HCT116 (cell line): ENCODE measurements around the gene DOCK2. TPM values are rescaled to one million over a fixed set of nuclear protein-coding genes. Genes with fewer than 3 reads are reported as not detected.

Source experiments
- ATAC-seq: fragments of 200-7000 bp; cut with Tn5 transposase; 2 replicates; pipeline ENCODE4 v1.9.1; 2020; ENCODE audit warnings: mild to moderate bottlenecking, moderate library complexity
- BruUV-seq: library from RNA; stranded (reverse); fragments of 400-500 nt; replicated peaks from 2 replicates; lab custom pipeline; 2021; lab: Mats Ljungman, UMichigan
- CTCF ChIA-PET: fragments of 300-600 bp; sonication (Branson Sonifier 250); formaldehyde crosslinking; loops from one replicate; lab custom pipeline; 2021; ENCODE audit warnings: antibody characterized with exemption; lab: Charles Lee
- POLR2A ChIA-PET: fragments of 300-600, 350-600 bp; sonication (Branson Sonifier 250); formaldehyde crosslinking; loops from one replicate; lab custom pipeline; 2021; ENCODE audit warnings: antibody characterized with exemption; lab: Charles Lee
- RAD21 ChIA-PET, 2 experiments: fragments of 300-600 bp; sonication (Branson Sonifier 250); formaldehyde crosslinking; loops; one replicate each; lab custom pipeline; 2023; ENCODE audit warnings: low total read pairs in 2 of 2; ENCODE audit not compliant: uncharacterized antibody in 2 of 2, unreplicated experiment in 2 of 2, low non-redundant PET in 1 of 2; lab: Charles Lee
- DNase-seq: peaks from one replicate; pipeline ENCODE4 v3.0.0-alpha.2; 2010; ENCODE audit warnings: low read depth, low spot score
- H2AFZ ChIP-seq: fragments of 200-600 bp; shearing (Covaris generic), sonication (generic); 2 replicates; pipeline ENCODE4 v1.6.1; 2017; ENCODE audit warnings: low read depth, mixed run types, mixed read lengths, antibody characterized with exemption, low read length; ENCODE audit not compliant: poor library complexity, severe bottlenecking
- H3K27ac ChIP-seq: 2 replicates; pipeline ENCODE4 v1.5.1; 2012; ENCODE audit warnings: low read depth, low read length
- H3K27me3 ChIP-seq: fragments of 200-600 bp; sonication (generic); 2 replicates; pipeline ENCODE4 v1.6.1; 2016; ENCODE audit warnings: mixed run types, low read length, mixed read lengths; ENCODE audit not compliant: insufficient read depth
- H3K36me3 ChIP-seq, 2 experiments: fragments of 200-500 bp in 1 of 2; fragments of 200-600 bp in 1 of 2; sonication (Bioruptor generic) in 1 of 2; sonication (generic) in 1 of 2; 2 replicates each; pipeline versions ENCODE4 v1.5.1 to v1.6.1; 2014 to 2016; ENCODE audit warnings: low read length in 2 of 2, inconsistent platforms in 1 of 2, mixed read lengths in 1 of 2, mixed run types in 1 of 2; ENCODE audit not compliant: insufficient read depth in 2 of 2, control insufficient read depth in 1 of 2
- H3K4me1 ChIP-seq, 2 experiments: fragments of 200-600 bp in 1 of 2; sonication (generic) in 1 of 2; 2 replicates each; pipeline versions ENCODE4 v1.5.1 to v1.6.1; 2012 to 2017; ENCODE audit warnings: low read length in 2 of 2, inconsistent platforms in 1 of 2, mild to moderate bottlenecking in 1 of 2, mixed read lengths in 1 of 2, mixed run types in 1 of 2, moderate library complexity in 1 of 2; ENCODE audit not compliant: insufficient read depth in 2 of 2, control insufficient read depth in 1 of 2
- H3K4me2 ChIP-seq: fragments of 200-600 bp; sonication (generic); 2 replicates; pipeline ENCODE4 v1.6.1; 2017; ENCODE audit warnings: mixed run types, low read length, mixed read lengths
- H3K4me3 ChIP-seq, 2 experiments: fragments of 200-600 bp in 1 of 2; sonication (generic) in 1 of 2; replicated peaks in 1 of 2; 2 replicates each; pipeline ENCODE4 v1.5.1; 2011 to 2016; ENCODE audit warnings: low read length in 2 of 2, control low read depth in 1 of 2, low read depth in 1 of 2, mild to moderate bottlenecking in 1 of 2, mixed read lengths in 1 of 2, mixed run types in 1 of 2
- H3K79me2 ChIP-seq: fragments of 200-600 bp; sonication (generic); 2 replicates; pipeline ENCODE4 v1.6.1; 2017; ENCODE audit warnings: mild to moderate bottlenecking, mixed run types, low read length, moderate library complexity, mixed read lengths; ENCODE audit not compliant: insufficient read depth
- H3K9ac ChIP-seq: fragments of 200-600 bp; sonication (generic); 2 replicates; pipeline ENCODE4 v1.6.1; 2016; ENCODE audit warnings: low read length, mixed read lengths
- H3K9me2 ChIP-seq: fragments of 200-600 bp; sonication (generic), shearing (Covaris generic); 2 replicates; pipeline ENCODE4 v1.6.1; 2017; ENCODE audit warnings: mixed run types, mild to moderate bottlenecking, moderate library complexity; ENCODE audit not compliant: insufficient read depth
- H3K9me3 ChIP-seq, 2 experiments: fragments of 200-500 bp in 1 of 2; fragments of 200-600 bp in 1 of 2; sonication (Bioruptor generic) in 1 of 2; sonication (generic) in 1 of 2; 2 replicates each; pipeline ENCODE4 v1.6.1; 2014 to 2017; ENCODE audit warnings: low read length in 2 of 2, mixed read lengths in 2 of 2, inconsistent platforms in 1 of 2, low read depth in 1 of 2, mild to moderate bottlenecking in 1 of 2, mixed run types in 1 of 2, moderate library complexity in 1 of 2; ENCODE audit not compliant: control insufficient read depth in 1 of 2, insufficient read depth in 1 of 2
- H4K20me1 ChIP-seq: fragments of 200-600 bp; sonication (generic), shearing (Covaris generic); 2 replicates; pipeline ENCODE4 v1.6.1; 2017; ENCODE audit warnings: mixed run types, mild to moderate bottlenecking, moderate library complexity; ENCODE audit not compliant: insufficient read depth
- ATF3 ChIP-seq: IDR thresholded peaks from 2 replicates; pipeline ENCODE4 v1.6.1; 2012
- CEBPB ChIP-seq: IDR thresholded peaks from 2 replicates; pipeline ENCODE4 v1.6.1; 2012; ENCODE audit warnings: low read depth
- CTCF ChIP-seq, 3 experiments: fragments of 200-600 bp in 1 of 3; sonication (generic) in 1 of 3; IDR thresholded peaks in 2 of 3; conservative IDR thresholded peaks in 1 of 3; 2 replicates each; pipeline ENCODE4 v1.5.1; 2012 to 2017; ENCODE audit warnings: low read depth in 2 of 3, low read length in 2 of 3, antibody characterized with exemption in 1 of 3, borderline replicate concordance in 1 of 3, control low read depth in 1 of 3, mild to moderate bottlenecking in 1 of 3, mixed read lengths in 1 of 3, mixed run types in 1 of 3, moderate library complexity in 1 of 3; ENCODE audit not compliant: insufficient read depth in 1 of 3
- EGR1 ChIP-seq: IDR thresholded peaks from 2 replicates; pipeline ENCODE4 v1.6.1; 2012; ENCODE audit warnings: low read depth
- ELF1 ChIP-seq: IDR thresholded peaks from 2 replicates; pipeline ENCODE4 v1.6.1; 2012; ENCODE audit warnings: low read depth, borderline replicate concordance
- EZH2 ChIP-seq: fragments of 200-600 bp; sonication (generic); IDR thresholded peaks from 2 replicates; pipeline ENCODE4 v1.6.1; 2017; ENCODE audit warnings: antibody characterized with exemption, mixed run types
- EZH2phosphoT487 ChIP-seq: fragments of 200-600 bp; IDR thresholded peaks from 2 replicates; pipeline ENCODE4 v1.6.1; 2018; ENCODE audit warnings: antibody characterized with exemption, borderline replicate concordance
- JUND ChIP-seq: IDR thresholded peaks from 2 replicates; pipeline ENCODE4 v1.6.1; 2012
- POLR2A ChIP-seq: IDR thresholded peaks from 2 replicates; pipeline ENCODE4 v1.7.0; 2011; ENCODE audit warnings: borderline replicate concordance; ENCODE audit not compliant: insufficient read depth, insufficient read length; ENCODE audit errors: extremely low read depth
- POLR2AphosphoS5 ChIP-seq: IDR thresholded peaks from 2 replicates; pipeline ENCODE4 v1.6.1; 2011; ENCODE audit warnings: mild to moderate bottlenecking, low read depth, low read length, moderate library complexity
- RAD21 ChIP-seq: IDR thresholded peaks from 2 replicates; pipeline ENCODE4 v1.6.1; 2012; ENCODE audit warnings: low read depth, mild to moderate bottlenecking
- REST ChIP-seq: IDR thresholded peaks from 2 replicates; pipeline ENCODE4 v1.6.1; 2012; ENCODE audit warnings: low read depth
- SIN3A ChIP-seq: IDR thresholded peaks from 2 replicates; pipeline ENCODE4 v1.6.1; 2012; ENCODE audit warnings: low read depth
- SP1 ChIP-seq: IDR thresholded peaks from 2 replicates; pipeline ENCODE4 v1.6.1; 2012; ENCODE audit warnings: low read depth
- TCF7L2 ChIP-seq: IDR thresholded peaks from 2 replicates; pipeline ENCODE4 v1.7.0; 2011; ENCODE audit warnings: borderline replicate concordance, inconsistent platforms; ENCODE audit not compliant: insufficient read depth, insufficient read length; ENCODE audit errors: extremely low read depth
- YY1 ChIP-seq: IDR thresholded peaks from 2 replicates; pipeline ENCODE4 v1.6.1; 2011; ENCODE audit warnings: low read length, low read depth, moderate library complexity, mild to moderate bottlenecking; ENCODE audit not compliant: insufficient replicate concordance; ENCODE audit errors: extremely low read depth
- ZBTB33 ChIP-seq: IDR thresholded peaks from 2 replicates; pipeline ENCODE4 v1.6.1; 2011; ENCODE audit warnings: mild to moderate bottlenecking, low read length, moderate library complexity; ENCODE audit not compliant: insufficient replicate concordance; ENCODE audit errors: extremely low read depth
- ZFX ChIP-seq: fragments of 450-650 bp; IDR thresholded peaks from 2 replicates; pipeline ENCODE4 v1.6.1; 2017
- ZNF274 ChIP-seq: fragments of 200-500 bp; sonication (Bioruptor generic); IDR thresholded peaks from 2 replicates; pipeline ENCODE4 v1.6.1; 2014; ENCODE audit warnings: mild to moderate bottlenecking, low read depth, low read length, inconsistent platforms
- intact Hi-C: fragments of 100-400 bp; cut with micrococcal nuclease; formaldehyde crosslinking; loops from 2 replicates; pipeline ENCODE4 v1.10.0; 2022
- total RNA-seq: library from RNA; stranded (reverse); gene quantifications from one replicate; pipeline ENCODE4 v1.2.1, GENCODE V29; 2021; ENCODE audit not compliant: unreplicated experiment

DOCK2 gene
- total RNA-seq, 1 experiment from 2014 or later: 0.89 TPM

GRCh38 chr5:170046241-170046640 is 409.2 kb downstream of the DOCK2 start:
- Histone ChIP-seq H4K20me1 (no peaks in the 10 kb centered on the region), H2AFZ (no peak overlapping the region)
- intact Hi-C loops: no loop called here

More at GRCh38 chr5:170046241-170046640, 409.2 kb downstream of the DOCK2 start:
- Histone ChIP-seq H3K79me2 (no peaks in the 10 kb centered on the region), H3K36me3 (no peaks in the 10 kb centered on the region), H3K4me2 (no peak overlapping the region), H3K4me1 (no peaks in the 10 kb centered on the region), H3K9me2 (no peaks in the 10 kb centered on the region), H3K4me3 (no peak overlapping the region), H3K9me3 (no peaks in the 10 kb centered on the region), H3K27ac (no peak overlapping the region), H3K9ac (no peak overlapping the region), H3K27me3 (peaks cover 41% of the 10 kb centered on the region; the same call in 1 of the 2 replicates)
- no peak for TF ChIP-seq POLR2AphosphoS5
- no peak for TF ChIP-seq EZH2phosphoT487
- no peak for TF ChIP-seq YY1
- TF ChIP-seq CTCF (IDR thresholded peaks at IDR 0.05 in 2 of 3, conservative IDR thresholded peaks at IDR 0.05 in 1 of 3; ENCODE audit: borderline replicate concordance in 1 of 3, insufficient read depth in 1 of 3, low read depth in 2 of 3, low read length in 2 of 3): no peak
- no peak for TF ChIP-seq ZNF274
- TF ChIP-seq EZH2: no peak
- TF ChIP-seq ATF3: no peak
- TF ChIP-seq EGR1: no peak
- TF ChIP-seq ZFX: no peak
- no peak for TF ChIP-seq RAD21
- TF ChIP-seq CEBPB: no peak
- TF ChIP-seq ZBTB33: no peak
- TF ChIP-seq SIN3A: no peak
- TF ChIP-seq SP1: no peak
- no peak for TF ChIP-seq POLR2A
- TF ChIP-seq JUND: no peak
- TF ChIP-seq TCF7L2: no peak
- no peak for TF ChIP-seq REST
- TF ChIP-seq ELF1: no peak
- no peak for DNase-seq
- ATAC-seq: no peak
- ChIA-PET CTCF (no interaction called here), RAD21 (no interaction called here), POLR2A (no interaction called here)
- no TSS peak for BruUV-seq
